UCSD-AML1 (cell line): Measurements from ENCODE around the gene LCK.
A peak's percentile ranks its signal among the peaks of the same experiment; 100 is the strongest.
"Not testable (repeated sequence)": the region's sequence is repeated elsewhere in the genome, so short reads cannot be mapped to it uniquely, and the experiment has no call there.

ENCODE experiments used
- DNase-seq: peaks from one replicate; lab custom pipeline; 2025; ENCODE audit not compliant: unreplicated experiment; lab: John Stamatoyannopoulos, UW

The LCK gene

DNA sequence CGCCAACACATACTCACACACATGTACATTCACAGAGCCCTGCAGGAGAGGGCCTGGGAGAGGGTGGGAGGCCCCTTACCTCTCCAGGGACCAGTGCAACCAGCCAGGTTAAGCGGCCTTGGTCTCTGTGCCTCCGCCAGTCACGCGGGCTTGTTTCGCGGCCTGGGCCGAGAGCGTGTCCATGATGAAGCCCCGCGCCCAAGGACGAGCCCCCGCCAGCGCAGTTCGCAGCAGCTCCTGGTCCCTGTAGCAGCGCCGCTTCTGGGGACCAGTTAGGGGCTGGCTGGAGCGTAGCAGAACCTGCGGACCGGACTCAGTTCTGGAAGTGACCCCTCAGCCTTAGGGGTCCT, 11.3 kb upstream of the LCK start:
- DNase-seq = no peak

DNA sequence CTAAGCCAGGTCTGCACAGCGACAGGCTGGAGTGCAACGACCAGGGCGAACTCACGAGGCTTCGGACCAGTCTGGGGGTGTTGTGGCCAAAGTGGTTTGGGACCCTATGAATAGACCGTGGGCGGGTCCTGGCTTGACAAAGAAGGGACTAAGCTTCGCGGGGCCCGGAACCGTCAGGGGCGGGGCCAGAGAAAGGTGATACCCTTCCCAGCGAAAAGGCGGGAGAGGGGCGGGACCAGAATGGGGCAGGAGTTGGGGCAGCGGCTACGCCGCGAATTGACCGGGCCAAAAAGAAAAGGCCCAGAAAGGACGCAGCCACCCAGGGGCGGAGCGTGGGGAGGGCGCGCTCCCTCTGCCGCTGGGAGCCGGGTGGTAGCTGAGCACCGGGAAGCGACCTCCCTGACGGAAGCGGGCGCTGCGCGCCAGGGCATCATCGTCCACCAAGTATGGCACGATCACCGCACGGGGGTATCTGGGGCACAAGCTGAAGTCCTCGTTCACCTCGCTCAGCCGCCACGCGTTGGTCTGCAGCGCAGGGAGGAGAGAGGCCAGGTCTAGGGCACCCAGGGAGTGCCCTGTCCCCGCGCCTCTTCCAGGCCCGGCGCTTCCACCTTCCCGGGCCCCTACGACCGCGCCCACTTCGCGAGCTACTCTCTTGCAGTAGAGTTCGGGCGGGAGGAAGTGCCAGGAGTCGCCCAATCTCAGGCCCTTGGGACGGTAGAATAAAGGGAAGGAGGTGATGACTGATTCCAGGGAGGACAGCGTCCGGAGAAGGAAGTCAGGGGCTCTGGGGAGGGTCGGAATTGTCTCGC, 10.7 kb upstream of the LCK start:
- peak; percentile 40 for DNase-seq

DNA sequence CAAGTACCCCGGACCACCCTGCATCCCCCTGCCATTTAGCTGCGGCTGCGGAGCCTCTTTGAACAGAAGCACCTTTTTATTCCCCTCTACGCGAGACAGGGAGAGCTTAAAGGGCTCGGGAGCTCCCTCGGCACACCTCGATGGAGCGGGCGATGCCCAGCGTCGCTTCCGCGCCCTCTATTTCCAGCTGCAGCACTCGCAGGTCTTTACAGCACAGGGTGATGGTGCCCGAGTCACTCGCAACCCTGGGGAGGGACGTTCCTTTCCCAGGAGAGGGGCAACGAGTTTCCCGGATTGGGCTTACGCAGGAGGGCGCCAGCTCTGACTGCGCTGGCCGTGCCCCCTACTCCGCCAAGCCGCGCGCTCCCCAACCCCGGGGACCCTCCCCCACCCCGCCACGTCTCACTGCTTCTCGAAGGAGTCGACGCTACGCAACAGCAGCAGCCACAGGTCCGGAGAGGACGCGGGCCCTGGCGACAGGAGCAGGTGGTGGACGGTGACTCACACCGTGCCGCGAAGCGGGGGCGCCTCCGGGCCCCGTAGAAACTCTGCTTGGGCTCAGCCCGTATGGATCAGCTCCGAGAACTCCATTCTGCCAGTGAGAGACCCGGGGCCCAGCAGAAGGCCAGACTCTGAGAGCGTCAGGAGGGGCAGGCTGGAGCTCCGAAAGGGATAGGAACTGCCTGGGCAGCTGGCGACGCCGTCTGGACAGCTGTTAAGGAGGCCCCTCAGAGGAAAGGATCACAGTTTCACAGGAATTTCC, 9.9 kb upstream of the LCK start:
- no peak for DNase-seq

DNA sequence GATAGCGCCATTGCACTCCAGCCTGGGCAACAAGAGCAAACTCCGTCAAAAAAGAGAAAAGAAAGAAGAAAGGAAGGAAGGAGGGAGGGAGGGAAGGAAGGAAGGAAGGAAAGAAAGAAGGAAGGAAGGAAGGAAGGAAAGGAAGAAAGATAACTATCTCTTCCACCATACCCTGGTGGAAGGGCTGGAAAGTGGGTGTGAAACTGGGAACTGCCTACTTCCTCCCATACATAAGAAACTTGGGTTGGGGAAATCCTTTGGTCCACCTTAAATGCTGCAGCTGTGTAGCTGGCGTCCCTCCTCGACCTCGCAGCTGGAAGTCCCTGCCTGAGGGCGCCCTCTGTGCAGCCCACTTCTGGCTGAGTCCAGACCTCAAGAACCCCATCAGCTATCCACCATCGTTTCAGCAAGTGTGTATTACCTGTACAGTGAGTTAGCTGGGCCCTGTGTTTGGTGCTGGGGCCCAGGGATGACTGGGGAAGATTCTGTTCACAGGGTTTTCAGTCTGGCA, 8.7 kb upstream of the LCK start:
- DNase-seq = peak; percentile 43

DNA sequence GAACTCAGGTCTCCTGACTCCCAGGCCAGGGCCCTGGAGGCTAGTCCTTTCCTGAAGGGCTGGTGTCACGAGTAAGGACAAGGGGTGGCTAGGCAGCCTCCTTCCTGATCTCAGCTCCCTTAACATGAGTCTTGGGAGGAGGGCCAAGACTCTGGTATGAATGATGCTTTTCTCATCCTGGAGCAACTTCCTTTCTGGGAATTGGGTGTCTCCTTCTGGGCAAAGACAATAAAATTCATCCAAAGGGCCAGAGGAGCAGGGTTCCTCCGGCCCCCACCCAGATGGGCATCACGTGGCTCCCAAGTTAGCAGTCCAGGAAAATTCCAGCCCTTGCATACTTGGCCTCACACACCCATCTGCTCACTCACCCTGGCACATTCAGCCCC, 4.2 kb upstream of the LCK start, which contains the start of gene FAM167B:
FAM167B (plus strand) TSS at position 335 of the 386 bp plus-strand sequence. CDS start 200 bp downstream, outside the sequence.
- DNase-seq = no peak

DNA sequence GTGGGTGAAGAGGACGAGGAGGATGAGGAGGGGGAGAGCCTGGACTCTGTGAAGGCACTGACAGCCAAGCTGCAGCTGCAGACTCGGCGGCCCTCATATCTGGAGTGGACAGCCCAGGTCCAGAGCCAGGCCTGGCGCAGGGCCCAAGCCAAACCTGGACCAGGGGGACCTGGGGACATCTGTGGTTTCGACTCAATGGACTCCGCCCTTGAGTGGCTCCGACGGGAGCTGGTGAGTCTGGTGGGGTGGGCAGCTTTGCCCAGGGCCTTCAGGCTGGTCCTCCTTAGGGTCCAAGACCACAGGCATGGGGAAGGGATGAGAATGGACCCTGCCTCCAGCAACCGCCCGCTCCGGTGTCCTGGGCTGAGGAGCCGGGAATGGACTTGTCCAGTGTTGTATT, 3.6 kb upstream of the LCK start:
- no peak for DNase-seq

DNA sequence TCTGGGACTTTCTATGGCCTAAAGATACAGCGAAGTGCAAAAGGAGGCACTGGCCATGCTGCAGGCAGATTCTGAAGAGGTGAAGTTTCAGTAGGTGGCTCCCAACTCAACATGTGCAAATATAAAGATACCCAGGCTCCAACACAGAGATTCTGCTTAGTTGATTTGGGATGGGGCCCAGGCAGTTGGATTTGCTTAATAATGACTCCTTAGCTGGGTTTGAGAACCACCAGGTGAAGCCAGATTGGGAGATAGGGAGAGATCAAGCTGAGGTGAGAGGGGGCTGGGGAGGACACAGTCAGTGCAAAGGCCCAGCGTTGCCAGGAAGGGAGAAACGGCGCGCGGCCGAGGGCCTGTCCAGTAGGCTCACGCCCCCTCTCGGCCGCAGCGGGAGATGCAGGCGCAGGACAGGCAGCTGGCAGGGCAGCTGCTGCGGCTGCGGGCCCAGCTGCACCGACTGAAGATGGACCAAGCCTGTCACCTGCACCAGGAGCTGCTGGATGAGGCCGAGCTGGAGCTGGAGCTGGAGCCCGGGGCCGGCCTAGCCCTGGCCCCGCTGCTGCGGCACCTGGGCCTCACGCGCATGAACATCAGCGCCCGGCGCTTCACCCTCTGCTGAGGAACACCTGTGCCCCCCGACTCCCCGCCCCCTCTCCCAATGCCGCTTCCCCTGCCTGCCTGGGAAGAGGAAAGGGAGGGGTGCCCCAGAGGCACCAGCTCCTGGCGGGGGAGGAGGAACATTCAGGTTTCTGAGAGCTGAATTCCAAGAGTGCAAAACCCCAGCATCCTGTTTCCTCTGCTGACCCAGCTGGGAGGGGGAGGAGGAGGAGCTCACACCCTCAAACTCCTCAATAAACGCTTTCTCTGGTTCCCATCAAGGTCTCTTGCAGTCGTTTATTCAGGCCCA, 2.8 kb upstream of the LCK start:
- peak; percentile 86 for DNase-seq

DNA sequence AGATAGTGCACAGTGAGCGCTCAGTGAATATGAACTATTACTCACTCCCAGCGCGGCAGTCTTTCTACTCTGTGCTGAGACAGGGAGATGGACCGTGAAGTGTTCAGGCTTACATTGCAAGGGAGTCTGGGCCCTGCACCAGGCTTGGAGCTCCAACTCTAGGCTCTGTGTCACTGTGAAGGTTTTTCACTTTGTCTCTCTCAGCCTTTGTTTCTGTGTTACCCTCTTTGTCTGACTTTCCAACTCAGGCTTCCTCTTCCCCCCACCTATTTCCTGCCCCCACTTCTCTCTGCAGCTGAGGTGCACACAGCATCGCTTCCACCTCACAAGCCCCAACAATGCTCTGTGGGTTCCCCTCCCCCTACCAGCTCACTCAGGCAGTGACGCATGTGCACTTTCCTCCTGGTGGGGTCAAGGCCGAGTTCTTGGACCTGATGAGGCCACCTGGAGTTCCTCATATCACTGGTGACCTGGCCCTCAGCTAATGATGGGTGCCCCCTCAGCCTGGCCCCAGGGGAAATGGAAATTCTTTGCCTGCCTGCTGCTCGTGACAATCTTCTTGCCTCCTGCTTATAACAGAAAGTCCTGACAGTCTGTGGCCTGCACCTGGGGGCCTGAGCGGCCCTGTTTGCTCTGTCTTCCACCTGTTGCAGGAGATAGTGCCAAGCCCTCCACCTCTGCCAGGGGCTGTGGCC, 1.1 kb upstream of the LCK start:
- DNase-seq = peak; percentile 81

DNA sequence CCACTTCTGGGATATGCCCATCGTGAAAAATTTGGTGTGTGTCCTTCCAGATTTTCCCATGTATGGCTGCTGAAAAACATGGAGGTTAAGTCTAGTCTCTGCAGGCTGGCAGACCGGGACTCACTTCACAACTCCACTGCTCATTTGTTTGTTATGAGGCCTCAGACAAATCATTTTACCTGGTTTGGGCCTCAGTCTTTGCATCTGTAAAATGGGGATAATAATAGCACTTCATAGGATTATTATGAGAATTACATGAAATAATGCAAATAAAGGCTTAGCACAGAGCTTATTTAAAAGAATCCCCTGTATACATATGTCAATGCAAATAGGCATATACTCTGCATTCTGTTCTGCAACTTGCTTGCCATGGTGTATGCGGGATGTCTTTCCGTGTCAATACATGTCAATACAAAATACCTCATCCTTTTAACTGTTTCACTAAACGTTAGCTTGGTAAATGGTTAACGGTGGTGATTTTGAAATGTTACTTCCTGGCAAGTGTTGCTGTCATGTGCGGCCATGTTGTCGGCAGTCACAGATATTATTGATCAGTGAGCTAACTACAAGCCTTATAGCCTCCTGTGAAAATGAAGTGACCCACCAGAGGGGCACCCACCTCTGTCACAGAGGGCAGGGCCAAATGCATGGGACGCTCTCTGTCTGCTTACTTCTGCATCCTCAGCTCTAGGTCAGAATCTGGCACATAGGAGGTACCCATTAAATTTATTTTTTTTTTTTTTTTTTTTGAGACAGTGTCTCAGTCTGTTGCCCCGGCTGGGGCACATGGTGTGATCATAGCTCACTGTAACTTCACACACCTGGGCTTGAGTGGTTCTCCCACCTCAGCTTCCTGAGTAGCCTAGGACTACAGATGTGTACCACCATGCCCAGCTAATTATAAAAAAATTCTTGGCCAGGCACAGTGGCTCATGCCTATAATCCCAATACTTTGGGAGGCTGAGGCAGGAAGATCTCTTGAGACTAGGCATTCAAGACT, 4.3 kb downstream of the LCK start:
- DNase-seq = no peak

DNA sequence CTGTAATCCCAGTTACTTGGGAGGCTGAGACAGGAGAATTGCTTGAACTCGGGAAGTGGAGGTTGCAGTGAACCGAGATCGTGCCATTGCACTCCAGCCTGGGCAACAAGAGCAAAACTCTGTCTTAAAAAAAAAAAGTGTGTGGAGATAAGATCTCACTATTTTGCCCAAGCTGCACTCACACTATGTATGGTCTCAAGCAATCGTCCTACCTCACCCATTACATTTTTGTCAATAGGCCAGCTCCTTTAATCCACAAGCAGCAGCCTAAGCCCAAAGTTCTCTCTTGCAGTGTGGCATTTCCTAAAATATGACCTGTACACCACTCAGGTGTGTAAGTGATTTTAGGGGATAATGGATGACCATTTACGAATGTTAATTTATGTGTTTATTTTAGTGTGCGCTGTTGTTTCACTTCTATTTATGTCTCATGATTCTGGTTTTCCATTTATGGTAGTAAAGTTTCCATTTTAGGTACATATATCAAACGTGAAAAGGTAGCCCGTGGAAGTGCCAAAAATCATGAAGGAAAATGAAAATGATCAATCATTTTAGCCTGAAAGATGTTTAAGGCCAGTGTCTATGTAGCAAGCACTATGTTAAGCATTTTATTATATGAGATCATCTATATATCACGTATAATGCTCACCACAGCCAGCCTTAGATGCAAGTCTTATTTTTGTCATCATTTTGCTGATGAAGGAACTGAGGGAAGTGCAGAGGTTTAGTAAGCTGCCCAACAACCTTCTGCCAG, 5.6 kb downstream of the LCK start:
- no peak for DNase-seq

DNA sequence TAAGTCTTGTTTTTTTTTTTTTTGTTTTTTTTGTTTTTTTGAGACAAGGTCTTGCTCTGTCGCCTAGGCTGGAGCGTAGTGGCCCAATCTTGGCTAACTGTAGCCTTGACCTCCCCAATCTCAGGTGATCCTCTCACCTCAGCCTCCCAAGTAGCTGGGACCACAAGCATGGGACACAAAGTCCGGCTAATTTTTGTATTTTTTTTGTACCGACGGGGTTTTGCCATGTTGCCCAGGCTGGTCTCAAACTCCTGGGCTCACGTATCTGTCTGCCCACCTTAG, 6.1 kb downstream of the LCK start:
- DNase-seq = no peak

DNA sequence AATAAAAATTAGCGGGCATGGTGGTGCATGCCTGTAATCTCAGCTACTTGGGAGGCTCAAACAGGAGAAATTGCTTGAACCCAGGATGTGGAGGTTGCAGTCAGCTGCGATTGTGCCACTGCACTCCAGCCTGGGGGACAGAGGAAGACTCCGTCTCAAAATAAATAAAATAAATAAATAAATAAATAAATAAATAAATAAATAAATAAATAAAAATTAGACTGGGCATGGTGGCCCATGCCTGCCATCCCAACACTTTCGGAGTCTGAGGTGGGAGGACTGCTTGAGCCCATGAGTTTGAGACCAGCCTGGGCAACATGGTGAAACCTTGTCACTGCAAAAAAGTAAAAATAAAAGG, 12.2 kb downstream of the LCK start:
- not testable (repeated sequence) for DNase-seq

DNA sequence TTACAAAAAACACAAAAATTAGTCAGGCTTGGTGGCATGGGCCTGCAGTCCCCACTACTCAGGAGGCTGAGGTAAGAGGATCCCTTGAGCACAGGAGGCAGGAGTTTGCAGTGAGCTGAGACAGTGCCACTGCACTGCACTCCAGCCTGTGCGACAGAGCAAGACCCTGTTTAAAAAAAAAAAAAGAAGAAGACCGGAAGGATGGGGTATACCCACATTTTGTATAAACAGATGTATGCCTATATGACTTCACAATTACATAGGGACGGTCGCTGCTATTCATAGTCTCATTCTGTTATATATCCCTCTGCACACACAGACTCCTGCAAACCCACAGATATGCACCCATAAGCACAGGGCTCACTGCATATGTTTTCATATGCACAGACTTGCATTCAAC, 12.7 kb downstream of the LCK start:
- no peak for DNase-seq

DNA sequence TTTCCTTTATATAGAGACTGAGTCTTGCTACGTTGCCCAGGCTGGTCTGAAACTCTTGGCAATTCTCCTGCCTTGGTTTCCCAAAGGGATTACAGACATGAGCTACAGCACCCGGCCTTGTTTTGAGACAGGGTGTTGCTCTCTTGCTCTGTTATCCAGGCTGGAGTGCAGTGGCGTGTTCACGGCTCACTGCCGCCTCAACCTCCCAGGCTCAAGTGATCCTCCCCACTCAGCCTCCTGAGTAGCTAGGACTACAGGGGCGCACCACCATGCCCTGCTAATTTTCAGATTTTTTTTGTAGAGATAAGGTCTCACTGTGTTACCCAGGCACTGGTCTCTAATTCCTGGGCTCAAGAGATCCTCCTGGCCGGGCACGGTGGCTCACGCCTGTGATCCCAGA, 14.8 kb downstream of the LCK start:
- no peak for DNase-seq

DNA sequence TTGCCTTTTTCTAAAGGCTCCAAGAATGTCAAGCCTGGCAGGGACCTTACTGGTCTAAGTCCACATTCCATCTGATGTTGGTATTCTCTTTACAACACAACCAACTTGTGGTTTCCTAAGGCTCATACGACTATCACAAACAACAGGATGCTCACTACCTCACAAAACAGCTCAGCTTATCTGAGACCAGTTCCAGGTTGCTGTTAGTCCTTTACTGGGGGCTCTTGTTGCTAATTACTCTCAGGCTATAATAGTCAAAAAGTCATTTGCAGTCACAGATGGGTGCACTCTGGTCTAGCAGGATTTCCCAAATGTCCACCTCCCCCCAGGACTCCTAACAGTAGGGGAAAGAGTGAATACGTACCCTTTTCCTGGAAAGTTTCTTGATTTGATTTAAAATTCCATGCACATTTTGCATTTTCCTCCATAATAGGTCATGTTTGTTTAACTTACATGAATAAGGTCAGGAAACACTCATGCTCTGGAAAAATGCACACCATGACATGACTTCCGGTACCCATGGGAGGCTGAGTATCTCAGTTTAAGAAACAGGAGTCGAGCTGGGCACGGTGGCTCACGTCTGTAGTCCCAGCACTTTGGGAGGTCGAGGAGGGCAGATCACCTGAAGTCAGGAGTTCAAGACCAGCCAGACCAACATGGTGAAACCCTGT, 16.0 kb downstream of the LCK start:
- no peak for DNase-seq

DNA sequence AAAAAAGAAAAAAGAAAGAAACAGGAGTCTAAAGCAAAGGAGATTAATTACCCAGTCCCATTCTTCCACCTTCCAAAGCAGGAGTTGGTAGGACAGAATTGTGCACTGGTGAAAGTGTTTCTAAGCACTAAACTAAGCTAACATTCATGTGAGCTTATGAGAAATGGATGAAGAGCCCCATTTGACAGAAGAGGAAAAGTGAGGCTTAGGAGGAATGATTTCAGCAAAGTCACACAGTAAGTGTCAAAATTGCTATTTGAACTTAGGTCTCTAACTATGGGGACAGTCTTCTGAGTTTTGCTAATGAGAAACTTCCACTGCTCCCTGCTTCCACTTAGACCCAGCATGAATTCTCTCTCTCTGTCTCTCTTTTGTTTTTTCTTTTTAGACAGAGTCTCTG, 18.7 kb downstream of the LCK start:
- no peak for DNase-seq

DNA sequence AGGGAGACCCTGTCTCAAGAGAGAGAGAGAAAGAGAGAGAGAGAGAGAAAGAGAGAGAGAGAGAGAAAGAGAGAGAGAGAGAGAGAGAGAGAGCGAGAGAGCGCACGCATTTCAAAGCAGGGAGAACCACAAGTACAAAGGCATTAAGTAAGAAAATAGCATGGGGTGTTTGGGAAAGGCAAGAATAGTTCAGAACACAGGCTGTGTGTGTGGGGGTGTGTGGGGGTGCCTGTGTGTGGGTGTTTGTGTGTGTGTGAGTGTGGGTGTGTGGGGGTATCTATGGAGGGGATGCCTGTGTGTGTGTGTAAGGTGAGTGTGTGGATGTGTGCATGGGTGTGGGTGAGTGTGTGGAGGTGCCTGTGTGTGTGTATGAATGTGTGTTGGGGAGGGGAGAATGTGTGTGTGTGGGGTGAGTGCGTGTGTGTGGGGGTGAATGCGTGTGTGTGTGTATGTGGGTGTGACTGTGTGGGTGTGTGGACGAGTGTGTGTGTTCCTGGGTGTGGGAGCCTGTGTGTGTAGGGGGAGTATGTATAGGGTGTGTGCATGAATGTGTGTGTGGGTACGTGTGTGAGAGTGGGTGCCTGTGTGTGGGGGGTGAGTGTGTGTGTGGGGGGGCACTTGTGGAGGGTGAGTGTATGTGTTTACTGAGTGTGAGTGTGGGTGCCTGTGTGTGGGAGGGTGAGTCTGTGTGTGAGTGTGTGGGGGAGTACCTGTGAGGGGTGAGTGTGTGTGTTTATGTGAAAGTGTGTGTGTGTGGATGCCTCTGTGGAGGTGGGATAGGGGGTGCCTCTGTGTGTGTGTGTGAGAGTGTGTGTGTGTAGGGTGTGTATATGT, 21.7 kb downstream of the LCK start:
- no peak for DNase-seq
